ENCODE measurements around the gene SAMD1. TPM values are rescaled to one million over a fixed set of nuclear protein-coding genes. Genes with fewer than 3 reads are reported as not detected.

The SAMD1 gene
- total RNA-seq, 1 experiment from 2014 or later, result 12.9 TPM

DNA sequence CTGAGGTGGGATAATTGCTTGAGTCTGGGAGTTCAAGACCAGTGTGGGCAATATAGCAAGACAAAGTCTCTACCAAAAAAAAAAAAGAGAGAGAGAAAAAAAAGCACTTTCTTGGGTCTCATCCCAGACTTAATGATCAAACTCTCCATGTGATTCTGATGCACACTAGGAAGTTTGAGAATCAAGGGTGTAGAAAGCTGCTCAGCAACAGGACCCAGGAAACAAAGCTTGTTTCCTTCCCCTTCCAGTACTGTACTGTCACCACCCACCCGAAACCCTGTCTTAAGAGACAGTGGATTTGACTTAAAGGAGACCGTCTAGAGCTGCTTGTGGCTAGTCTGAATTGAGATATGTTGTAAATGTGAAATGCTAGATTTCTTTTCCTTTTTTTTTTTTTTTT, 12.1 kb downstream of the SAMD1 start:
- no peak overlapping the region for H3K27ac Mint-ChIP-seq (ENCODE audit: low read depth, unreplicated experiment)
- TF ChIP-seq, protein P1, sequence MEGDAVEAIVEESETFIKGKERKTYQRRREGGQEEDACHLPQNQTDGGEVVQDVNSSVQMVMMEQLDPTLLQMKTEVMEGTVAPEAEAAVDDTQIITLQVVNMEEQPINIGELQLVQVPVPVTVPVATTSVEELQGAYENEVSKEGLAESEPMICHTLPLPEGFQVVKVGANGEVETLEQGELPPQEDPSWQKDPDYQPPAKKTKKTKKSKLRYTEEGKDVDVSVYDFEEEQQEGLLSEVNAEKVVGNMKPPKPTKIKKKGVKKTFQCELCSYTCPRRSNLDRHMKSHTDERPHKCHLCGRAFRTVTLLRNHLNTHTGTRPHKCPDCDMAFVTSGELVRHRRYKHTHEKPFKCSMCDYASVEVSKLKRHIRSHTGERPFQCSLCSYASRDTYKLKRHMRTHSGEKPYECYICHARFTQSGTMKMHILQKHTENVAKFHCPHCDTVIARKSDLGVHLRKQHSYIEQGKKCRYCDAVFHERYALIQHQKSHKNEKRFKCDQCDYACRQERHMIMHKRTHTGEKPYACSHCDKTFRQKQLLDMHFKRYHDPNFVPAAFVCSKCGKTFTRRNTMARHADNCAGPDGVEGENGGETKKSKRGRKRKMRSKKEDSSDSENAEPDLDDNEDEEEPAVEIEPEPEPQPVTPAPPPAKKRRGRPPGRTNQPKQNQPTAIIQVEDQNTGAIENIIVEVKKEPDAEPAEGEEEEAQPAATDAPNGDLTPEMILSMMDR (IDR thresholded peaks at IDR 0.05; ENCODE audit: unreplicated experiment), result no peak
- intact Hi-C loops (cut with micrococcal nuclease), result no loop called here
- H3K27me3 Mint-ChIP-seq (ENCODE audit: insufficient read depth, unreplicated experiment), result no peaks in the 10 kb centered on the region
- no TSS peak for BruUV-seq (replicated peaks)
- H3K4me3 Mint-ChIP-seq (ENCODE audit: unreplicated experiment), result no peak overlapping the region
- CTCF ChIA-PET, result interaction anchor here (0.6 to 3.7 kb wide), 8 partner anchors 9 to 403 kb away, joined by 3 to 17 read pairs (median 4); a partner anchor contains a TSS
- no peaks in the 10 kb centered on the region for H3K4me1 Mint-ChIP-seq (ENCODE audit: insufficient read depth, unreplicated experiment)
- no peaks in the 10 kb centered on the region for H3K9me3 Mint-ChIP-seq (ENCODE audit: unreplicated experiment)
- DNase-seq (ENCODE audit: unreplicated experiment), result no peak
- POLR2A ChIA-PET, result interaction anchor here (0.5 kb wide), 2 partner anchors 314 to 1326 kb away, joined by 3 read pairs; partner anchors contain the start of gene MRI1
- no peaks in the 10 kb centered on the region for H3K36me3 Mint-ChIP-seq (ENCODE audit: insufficient read depth, unreplicated experiment)

DNA sequence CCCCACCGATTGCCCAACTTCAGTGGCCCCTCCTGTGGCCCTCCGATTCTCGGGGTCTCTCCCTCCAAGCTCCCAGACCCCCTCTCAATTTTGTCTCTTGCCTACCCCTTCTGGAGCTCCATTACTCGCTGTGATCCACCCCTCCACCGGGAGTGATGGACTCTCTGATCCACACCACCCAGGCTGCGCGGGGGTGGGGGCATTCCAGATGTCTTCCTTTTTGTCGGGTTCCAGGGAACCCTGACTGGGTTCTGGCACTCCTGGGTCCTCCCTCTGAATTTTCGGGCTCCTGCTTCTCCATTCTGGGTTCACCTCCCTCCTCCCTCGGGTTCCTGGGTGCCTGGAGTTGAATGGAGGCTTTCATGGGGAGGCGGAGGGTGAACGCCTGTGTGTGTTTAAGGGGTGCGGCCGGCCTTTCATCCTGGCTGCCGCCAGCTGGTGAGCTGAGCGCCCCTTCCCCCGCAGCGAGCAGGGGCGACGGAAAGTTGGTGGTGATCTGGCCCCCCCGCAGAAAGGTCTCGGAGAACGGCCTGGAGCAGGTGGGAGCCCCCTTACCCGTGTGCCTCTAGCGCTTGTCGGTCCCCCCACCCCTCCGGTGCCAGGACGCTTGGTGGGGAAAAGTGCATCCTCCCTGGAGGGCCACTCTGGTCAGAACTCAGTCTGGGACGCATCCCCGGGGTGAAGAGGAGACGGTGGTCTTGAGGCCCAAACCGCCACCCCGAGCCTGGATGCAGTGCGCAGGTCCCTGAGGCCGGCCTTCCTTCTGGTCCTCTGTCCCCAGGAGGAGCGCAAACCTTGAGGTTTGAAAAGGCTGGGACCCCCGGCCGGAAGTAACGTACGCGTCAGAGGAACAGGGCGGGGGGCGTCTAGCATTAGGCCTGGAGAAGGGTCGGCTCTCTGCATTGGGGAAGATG, 16.4 kb downstream of the SAMD1 start:
- ChIA-PET CTCF (interaction anchor here (0.6 to 2.2 kb wide), 18 partner anchors 17 to 988 kb away, joined by 3 to 22 read pairs (median 4); partner anchors contain the start of gene ASF1B), POLR2A (interaction anchor here (0.6 to 1.6 kb wide), 4 partner anchors 8 to 206 kb away, joined by 3 to 5 read pairs (median 4); partner anchors contain the start of gene ASF1B)
- TF ChIP-seq, protein P1 (IDR thresholded peaks at IDR 0.05; ENCODE audit: unreplicated experiment), result no peak
- intact Hi-C loops (cut with micrococcal nuclease), result loop anchor here (1.0 kb wide), 1 partner anchor 194 kb away; no protein-coding TSS in a partner anchor
- Mint-ChIP-seq H3K4me1 (ENCODE audit: insufficient read depth, unreplicated experiment) (no peaks in the 10 kb centered on the region), H3K36me3 (ENCODE audit: insufficient read depth, unreplicated experiment) (no peaks in the 10 kb centered on the region), H3K4me3 (ENCODE audit: unreplicated experiment) (peak overlapping the region; percentile 86), H3K27ac (ENCODE audit: low read depth, unreplicated experiment) (peak overlapping the region; percentile 23), H3K9me3 (ENCODE audit: unreplicated experiment) (no peaks in the 10 kb centered on the region), H3K27me3 (ENCODE audit: insufficient read depth, unreplicated experiment) (no peaks in the 10 kb centered on the region)
- no TSS peak for BruUV-seq (replicated peaks)
- peak; percentile 49 for DNase-seq (ENCODE audit: unreplicated experiment)

DNA sequence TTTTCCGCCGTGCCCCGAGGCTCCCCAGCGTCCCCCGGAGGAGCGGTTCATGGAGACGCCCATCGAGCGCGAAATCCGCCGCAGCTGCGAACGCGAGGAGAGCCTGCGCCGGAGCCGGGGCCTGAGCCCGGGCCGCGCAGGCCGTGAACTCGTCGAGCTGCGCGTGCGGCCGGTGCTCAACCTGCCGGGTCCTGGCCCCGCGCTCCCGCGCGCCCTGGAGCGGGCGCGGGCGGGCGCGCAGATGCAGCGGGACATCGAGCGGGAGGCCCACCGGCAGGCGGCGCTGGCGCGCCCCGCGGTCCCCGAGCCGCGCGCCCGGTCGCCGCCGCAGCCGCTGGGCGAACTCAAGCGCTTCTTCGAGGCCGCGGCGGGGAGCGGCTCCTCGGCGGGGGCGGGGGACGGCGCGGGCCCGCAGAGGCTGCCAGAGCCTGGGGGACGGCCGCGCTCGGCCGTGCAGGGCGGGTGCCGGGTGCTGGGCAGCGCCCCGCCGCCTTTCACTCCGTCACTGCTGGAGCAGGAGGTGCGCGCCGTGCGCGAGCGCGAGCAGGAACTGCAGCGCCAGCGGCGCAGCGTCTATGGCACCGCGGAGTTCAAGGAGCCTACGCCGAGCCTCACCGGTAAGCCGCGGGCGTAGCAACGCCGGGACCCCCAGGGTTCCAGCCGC, 17.2 kb downstream of the SAMD1 start:
- Mint-ChIP-seq H3K9me3 (ENCODE audit: unreplicated experiment) (no peaks in the 10 kb centered on the region), H3K4me1 (ENCODE audit: insufficient read depth, unreplicated experiment) (no peaks in the 10 kb centered on the region), H3K27me3 (ENCODE audit: insufficient read depth, unreplicated experiment) (no peaks in the 10 kb centered on the region), H3K4me3 (ENCODE audit: unreplicated experiment) (peak overlapping the region; percentile 86), H3K27ac (ENCODE audit: low read depth, unreplicated experiment) (no peak overlapping the region), H3K36me3 (ENCODE audit: insufficient read depth, unreplicated experiment) (no peaks in the 10 kb centered on the region)
- BruUV-seq (replicated peaks), result no TSS peak
- POLR2A ChIA-PET, result interaction anchor here (0.6 to 1.6 kb wide), 4 partner anchors 9 to 205 kb away, joined by 3 to 5 read pairs (median 4); partner anchors contain the start of gene ASF1B
- CTCF ChIA-PET, result interaction anchor here (0.6 to 3.4 kb wide), 23 partner anchors 8 to 937 kb away, joined by 3 to 24 read pairs (median 4); partner anchors contain the start of genes ASF1B and PODNL1
- DNase-seq (ENCODE audit: unreplicated experiment), result peak; percentile 71
- TF ChIP-seq, protein P1 (IDR thresholded peaks at IDR 0.05; ENCODE audit: unreplicated experiment), result peak; percentile 37
- intact Hi-C loops (cut with micrococcal nuclease), result loop anchor here (1.0 kb wide), 1 partner anchor 193 kb away; no protein-coding TSS in a partner anchor

All from MCF 10A (cell line).